ENCODE data around the gene HSPBAP1.

DNA sequence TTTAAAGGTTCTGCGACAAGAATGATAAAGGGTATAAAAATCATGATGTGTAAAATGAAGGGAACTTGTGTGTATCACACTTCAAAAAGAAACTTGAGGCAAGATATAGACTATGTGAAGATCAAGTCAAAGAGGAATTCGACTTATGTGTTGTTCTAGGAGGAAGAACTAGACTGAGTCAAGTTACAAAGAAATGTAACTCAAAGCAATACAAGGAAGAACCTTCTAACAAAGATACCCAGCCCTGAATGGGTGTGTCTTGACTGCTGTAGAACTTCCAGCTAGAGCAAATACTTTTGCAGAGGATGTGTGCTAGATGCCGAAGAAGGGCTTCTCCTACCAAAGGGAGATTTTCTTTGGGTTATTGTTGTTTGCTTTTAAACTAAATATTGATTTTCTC, 3.7 kb upstream of the HSPBAP1 start:
- TF ChIP-seq POLR2A (IDR thresholded peaks at IDR 0.05; ENCODE audit: low read depth, low read length) (no peak), MAFK (IDR thresholded peaks at IDR 0.05; ENCODE audit: low read depth, low read length) (no peak), BHLHE40 (IDR thresholded peaks at IDR 0.05; ENCODE audit: low read depth, low read length) (no peak), RFX5 (IDR thresholded peaks at IDR 0.05; ENCODE audit: low read depth, low read length) (no peak), CEBPB (IDR thresholded peaks at IDR 0.05; ENCODE audit: low read depth, low read length) (no peak), SMC3 (IDR thresholded peaks at IDR 0.05; ENCODE audit: low read depth, low read length) (no peak), MXI1 (IDR thresholded peaks at IDR 0.05; ENCODE audit: borderline replicate concordance, low read depth, low read length) (no peak)
- TF ChIP-seq, protein P1, sequence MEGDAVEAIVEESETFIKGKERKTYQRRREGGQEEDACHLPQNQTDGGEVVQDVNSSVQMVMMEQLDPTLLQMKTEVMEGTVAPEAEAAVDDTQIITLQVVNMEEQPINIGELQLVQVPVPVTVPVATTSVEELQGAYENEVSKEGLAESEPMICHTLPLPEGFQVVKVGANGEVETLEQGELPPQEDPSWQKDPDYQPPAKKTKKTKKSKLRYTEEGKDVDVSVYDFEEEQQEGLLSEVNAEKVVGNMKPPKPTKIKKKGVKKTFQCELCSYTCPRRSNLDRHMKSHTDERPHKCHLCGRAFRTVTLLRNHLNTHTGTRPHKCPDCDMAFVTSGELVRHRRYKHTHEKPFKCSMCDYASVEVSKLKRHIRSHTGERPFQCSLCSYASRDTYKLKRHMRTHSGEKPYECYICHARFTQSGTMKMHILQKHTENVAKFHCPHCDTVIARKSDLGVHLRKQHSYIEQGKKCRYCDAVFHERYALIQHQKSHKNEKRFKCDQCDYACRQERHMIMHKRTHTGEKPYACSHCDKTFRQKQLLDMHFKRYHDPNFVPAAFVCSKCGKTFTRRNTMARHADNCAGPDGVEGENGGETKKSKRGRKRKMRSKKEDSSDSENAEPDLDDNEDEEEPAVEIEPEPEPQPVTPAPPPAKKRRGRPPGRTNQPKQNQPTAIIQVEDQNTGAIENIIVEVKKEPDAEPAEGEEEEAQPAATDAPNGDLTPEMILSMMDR (conservative IDR thresholded peaks at IDR 0.05; ENCODE audit: low read depth, low read length) = no peak
- TF ChIP-seq, protein P2, sequence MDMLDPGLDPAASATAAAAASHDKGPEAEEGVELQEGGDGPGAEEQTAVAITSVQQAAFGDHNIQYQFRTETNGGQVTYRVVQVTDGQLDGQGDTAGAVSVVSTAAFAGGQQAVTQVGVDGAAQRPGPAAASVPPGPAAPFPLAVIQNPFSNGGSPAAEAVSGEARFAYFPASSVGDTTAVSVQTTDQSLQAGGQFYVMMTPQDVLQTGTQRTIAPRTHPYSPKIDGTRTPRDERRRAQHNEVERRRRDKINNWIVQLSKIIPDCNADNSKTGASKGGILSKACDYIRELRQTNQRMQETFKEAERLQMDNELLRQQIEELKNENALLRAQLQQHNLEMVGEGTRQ (IDR thresholded peaks at IDR 0.05; ENCODE audit: low read depth, low read length) = no peak
